Measurements from ENCODE around the gene ANKRD9.

The ANKRD9 gene

DNA sequence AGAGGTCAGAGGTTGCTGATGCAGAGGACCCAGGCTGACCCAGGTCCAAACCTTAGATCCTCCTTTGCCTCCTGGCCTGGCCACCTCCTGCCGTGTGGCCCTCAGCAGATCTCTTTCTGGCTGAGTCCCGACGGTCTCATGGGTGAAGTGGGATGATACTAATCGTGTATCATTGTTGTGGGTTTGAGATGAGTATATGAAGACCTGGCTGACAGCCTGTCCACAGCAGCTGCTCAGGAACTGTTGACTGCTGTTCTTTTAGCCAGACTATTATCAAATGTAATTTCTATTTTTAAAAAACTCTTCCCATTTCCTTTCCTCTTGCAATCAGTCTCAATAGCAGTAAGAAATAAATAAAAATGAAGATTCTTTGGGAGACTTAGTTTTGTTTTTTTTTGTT, 45.6 kb downstream of the ANKRD9 start:
- H3K36me3 ChIP-seq (ENCODE audit: control insufficient read depth, insufficient read depth, low read length) = no peaks in the 10 kb centered on the region
- no CpG with 5 or more reads among the region's 4 CpGs for WGBS (ENCODE audit: insufficient coverage, insufficient read length)
- H3K27me3 ChIP-seq (ENCODE audit: control insufficient read depth, insufficient read depth, low read length) = no peaks in the 10 kb centered on the region
- no peaks in the 10 kb centered on the region for H3K4me1 ChIP-seq (ENCODE audit: control insufficient read depth, insufficient read depth, low read length)
- no peak for DNase-seq (ENCODE audit: low read depth, low spot score)
- H3K9me3 ChIP-seq (ENCODE audit: control insufficient read depth, insufficient read depth, low read length) = no peaks in the 10 kb centered on the region
- H3K27ac ChIP-seq (ENCODE audit: low read length) = no peak overlapping the region
- no peak overlapping the region for H3K4me3 ChIP-seq (ENCODE audit: low read length)

DNA sequence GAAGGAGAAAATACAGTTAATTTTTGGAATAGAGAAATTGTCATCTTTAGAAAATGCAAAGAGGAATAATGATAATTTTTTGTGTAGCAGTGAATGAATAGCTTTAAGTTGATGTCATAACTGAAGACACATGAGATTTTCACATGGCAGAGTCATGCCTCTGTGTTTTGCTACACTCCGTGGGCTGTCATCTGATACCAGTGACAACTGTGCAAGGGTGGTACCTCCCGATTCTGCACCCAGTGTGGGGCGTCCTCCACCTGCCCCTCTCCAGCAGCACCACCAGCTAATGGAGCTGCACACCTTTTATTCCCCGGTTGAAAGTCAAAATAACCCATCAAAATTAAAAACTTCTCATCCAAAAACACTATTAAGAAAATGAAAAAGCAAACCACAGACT, 47.2 kb downstream of the ANKRD9 start:
- no peak overlapping the region for H3K27ac ChIP-seq (ENCODE audit: low read length)
- DNase-seq (ENCODE audit: low read depth, low spot score) = no peak
- no peak overlapping the region for H3K4me3 ChIP-seq (ENCODE audit: low read length)
- 100% methylated on average over 1 of the region's 4 CpGs for WGBS (ENCODE audit: insufficient coverage, insufficient read length)
- H3K36me3 ChIP-seq (ENCODE audit: control insufficient read depth, insufficient read depth, low read length) = peaks cover 3% of the 10 kb centered on the region; the same call in 1 of the 2 replicates
- no peaks in the 10 kb centered on the region for H3K4me1 ChIP-seq (ENCODE audit: control insufficient read depth, insufficient read depth, low read length)
- no peaks in the 10 kb centered on the region for H3K9me3 ChIP-seq (ENCODE audit: control insufficient read depth, insufficient read depth, low read length)
- H3K27me3 ChIP-seq (ENCODE audit: control insufficient read depth, insufficient read depth, low read length) = no peaks in the 10 kb centered on the region

GRCh38 chr14:102461490-102462338, 47.9 kb downstream of the ANKRD9 start:
- H3K4me3 ChIP-seq (ENCODE audit: low read length) = no peak overlapping the region
- whole genome bisulfite sequencing (ENCODE audit: insufficient coverage, insufficient read length) = no CpG with 5 or more reads among the region's 14 CpGs
- H3K27ac ChIP-seq (ENCODE audit: low read length) = no peak overlapping the region
- no peak for DNase-seq (ENCODE audit: low read depth, low spot score)
- H3K4me1 ChIP-seq (ENCODE audit: control insufficient read depth, insufficient read depth, low read length) = no peaks in the 10 kb centered on the region
- no peaks in the 10 kb centered on the region for H3K9me3 ChIP-seq (ENCODE audit: control insufficient read depth, insufficient read depth, low read length)
- peaks cover 3% of the 10 kb centered on the region; the same call in 1 of the 2 replicates for H3K36me3 ChIP-seq (ENCODE audit: control insufficient read depth, insufficient read depth, low read length)
- H3K27me3 ChIP-seq (ENCODE audit: control insufficient read depth, insufficient read depth, low read length) = no peaks in the 10 kb centered on the region

- WGBS (ENCODE audit: insufficient coverage, insufficient read length) = no CpG with 5 or more reads among the region's 2 CpGs
- H3K27me3 ChIP-seq (ENCODE audit: control insufficient read depth, insufficient read depth, low read length) = no peaks in the 10 kb centered on the region
- peaks cover 12% of the 10 kb centered on the region for H3K36me3 ChIP-seq (ENCODE audit: control insufficient read depth, insufficient read depth, low read length)
- H3K9me3 ChIP-seq (ENCODE audit: control insufficient read depth, insufficient read depth, low read length) = no peaks in the 10 kb centered on the region
- no peak for DNase-seq (ENCODE audit: low read depth, low spot score)
- H3K4me1 ChIP-seq (ENCODE audit: control insufficient read depth, insufficient read depth, low read length) = no peaks in the 10 kb centered on the region
- H3K27ac ChIP-seq (ENCODE audit: low read length) = no peak overlapping the region
- no peak overlapping the region for H3K4me3 ChIP-seq (ENCODE audit: low read length)
Measured at GRCh38 chr14:102457509-102457908, 52.1 kb downstream of the ANKRD9 start.

GRCh38 chr14:102454711-102455110, 54.9 kb downstream of the ANKRD9 start:
- no peak overlapping the region for H3K4me3 ChIP-seq (ENCODE audit: low read length)
- H3K36me3 ChIP-seq (ENCODE audit: control insufficient read depth, insufficient read depth, low read length) = peaks cover 30% of the 10 kb centered on the region
- H3K27ac ChIP-seq (ENCODE audit: low read length) = no peak overlapping the region
- no peaks in the 10 kb centered on the region for H3K4me1 ChIP-seq (ENCODE audit: control insufficient read depth, insufficient read depth, low read length)
- WGBS (ENCODE audit: insufficient coverage, insufficient read length) = no CpG with 5 or more reads among the region's 5 CpGs
- H3K9me3 ChIP-seq (ENCODE audit: control insufficient read depth, insufficient read depth, low read length) = no peaks in the 10 kb centered on the region
- no peak for DNase-seq (ENCODE audit: low read depth, low spot score)
- no peaks in the 10 kb centered on the region for H3K27me3 ChIP-seq (ENCODE audit: control insufficient read depth, insufficient read depth, low read length)

DNA sequence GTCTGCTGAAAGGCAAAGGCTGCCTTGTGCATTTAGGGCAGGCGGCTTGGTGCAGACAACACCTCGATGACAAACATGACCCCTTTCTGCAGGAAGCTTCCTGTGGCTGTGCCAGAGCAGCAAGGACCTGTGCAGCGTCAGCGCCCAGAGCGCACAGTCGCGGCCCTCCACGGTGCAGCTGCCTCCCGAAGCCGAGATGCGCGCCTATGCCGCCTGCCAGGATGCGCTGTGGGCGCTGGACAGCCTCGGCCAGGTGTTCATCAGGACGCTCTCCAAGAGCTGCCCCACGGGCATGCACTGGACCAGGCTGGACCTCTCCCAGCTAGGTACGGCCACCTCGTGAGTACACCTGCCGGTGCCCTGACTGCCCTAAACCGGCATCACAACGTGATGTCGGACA, 57.3 kb downstream of the ANKRD9 start:
- no peak overlapping the region for H3K27ac ChIP-seq (ENCODE audit: low read length)

More for the DNA sequence above, 57.3 kb downstream of the ANKRD9 start:
- H3K27me3 ChIP-seq (ENCODE audit: control insufficient read depth, insufficient read depth, low read length) = no peaks in the 10 kb centered on the region
- DNase-seq (ENCODE audit: low read depth, low spot score) = no peak
- H3K9me3 ChIP-seq (ENCODE audit: control insufficient read depth, insufficient read depth, low read length) = no peaks in the 10 kb centered on the region
- no peak overlapping the region for H3K4me3 ChIP-seq (ENCODE audit: low read length)
- H3K4me1 ChIP-seq (ENCODE audit: control insufficient read depth, insufficient read depth, low read length) = no peaks in the 10 kb centered on the region
- peaks cover 31% of the 10 kb centered on the region for H3K36me3 ChIP-seq (ENCODE audit: control insufficient read depth, insufficient read depth, low read length)
- WGBS (ENCODE audit: insufficient coverage, insufficient read length) = no CpG with 5 or more reads among the region's 24 CpGs

Measured in iPS DF 6.9 (cell line).